H9 (cell line): ENCODE measurements around the gene SF3A1. TPM values are rescaled to one million over a fixed set of nuclear protein-coding genes. Genes with fewer than 3 reads are reported as not detected.

Source experiments
- DNase-seq: peaks from one replicate; pipeline ENCODE4 v3.0.0-alpha.2; 2017
- H2AFZ ChIP-seq: one replicate; pipeline ENCODE4 v1.6.1; 2013; ENCODE audit warnings: mild to moderate bottlenecking, low read length, control low read depth, moderate library complexity
- H2AK5ac ChIP-seq: 2 replicates; pipeline ENCODE4 v1.6.1; 2013; ENCODE audit warnings: low read length, control low read depth, mixed read lengths; ENCODE audit not compliant: insufficient read length
- H2BK120ac ChIP-seq: one replicate; pipeline ENCODE4 v1.6.1; 2013; ENCODE audit warnings: low read depth, mild to moderate bottlenecking, low read length, control low read depth, inconsistent platforms; ENCODE audit not compliant: poor library complexity, severe bottlenecking
- H2BK12ac ChIP-seq: 2 replicates; pipeline ENCODE4 v1.6.1; 2013; ENCODE audit warnings: low read length, control low read depth, mixed read lengths, low read depth; ENCODE audit not compliant: insufficient read length
- H2BK15ac ChIP-seq: 2 replicates; pipeline ENCODE4 v1.6.1; 2013; ENCODE audit warnings: low read depth, low read length, control low read depth
- H2BK20ac ChIP-seq: one replicate; pipeline ENCODE4 v1.6.1; 2013; ENCODE audit warnings: low read depth, mild to moderate bottlenecking, low read length, control low read depth, inconsistent platforms; ENCODE audit not compliant: poor library complexity, severe bottlenecking
- H2BK5ac ChIP-seq: 2 replicates; pipeline ENCODE4 v1.6.1; 2013; ENCODE audit warnings: low read length, control low read depth, mixed read lengths; ENCODE audit not compliant: insufficient read length
- H3K14ac ChIP-seq: 2 replicates; pipeline ENCODE4 v1.6.1; 2013; ENCODE audit warnings: low read length, control low read depth; ENCODE audit not compliant: insufficient read depth
- H3K18ac ChIP-seq: 2 replicates; pipeline ENCODE4 v1.6.1; 2013; ENCODE audit warnings: low read depth, mild to moderate bottlenecking, mixed read lengths, low read length, control low read depth; ENCODE audit not compliant: insufficient read length
- H3K23ac ChIP-seq: 2 replicates; pipeline ENCODE4 v1.6.1; 2013; ENCODE audit warnings: low read length, control low read depth, mixed read lengths, low read depth; ENCODE audit not compliant: insufficient read length
- H3K23me2 ChIP-seq: 2 replicates; pipeline ENCODE4 v1.6.1; 2013; ENCODE audit warnings: low read depth, mild to moderate bottlenecking, mixed read lengths, low read length, control low read depth; ENCODE audit not compliant: insufficient read length, poor library complexity, severe bottlenecking
- H3K27ac ChIP-seq: 2 replicates; pipeline ENCODE4 v1.5.1; 2013; ENCODE audit warnings: low read length, control low read depth, mixed read lengths, low read depth; ENCODE audit not compliant: insufficient read length
- H3K27me3 ChIP-seq: 2 replicates; pipeline ENCODE4 v1.6.1; 2013; ENCODE audit warnings: low read length, control low read depth, inconsistent platforms; ENCODE audit not compliant: insufficient read depth
- H3K4ac ChIP-seq: 2 replicates; pipeline ENCODE4 v1.6.1; 2013; ENCODE audit warnings: low read depth, mild to moderate bottlenecking, control low read depth, inconsistent platforms, low read length, moderate library complexity
- H3K4me1 ChIP-seq: 2 replicates; pipeline ENCODE4 v1.6.1; 2013; ENCODE audit warnings: low read length, control low read depth, inconsistent platforms; ENCODE audit not compliant: insufficient read depth
- H3K4me2 ChIP-seq: 2 replicates; pipeline ENCODE4 v1.6.1; 2013; ENCODE audit warnings: low read length, control low read depth, mixed read lengths; ENCODE audit not compliant: insufficient read length, insufficient read depth
- H3K56ac ChIP-seq: 2 replicates; pipeline ENCODE4 v1.6.1; 2013; ENCODE audit warnings: low read depth, mild to moderate bottlenecking, mixed read lengths, low read length, control low read depth; ENCODE audit not compliant: insufficient read length
- H3K79me1 ChIP-seq: 2 replicates; pipeline ENCODE4 v1.6.1; 2013; ENCODE audit warnings: low read depth, mild to moderate bottlenecking, moderate library complexity, low read length, control low read depth, inconsistent platforms; ENCODE audit not compliant: insufficient read depth, poor library complexity, severe bottlenecking
- H3K79me2 ChIP-seq: 2 replicates; pipeline ENCODE4 v1.6.1; 2013; ENCODE audit warnings: low read length, control low read depth, inconsistent platforms; ENCODE audit not compliant: insufficient read depth
- H3K9ac ChIP-seq: 2 replicates; pipeline ENCODE4 v1.6.1; 2013; ENCODE audit warnings: low read length, control low read depth, mixed read lengths; ENCODE audit not compliant: insufficient read length; ENCODE audit errors: extremely low read depth
- H3K9me3 ChIP-seq: one replicate; pipeline ENCODE4 v1.6.1; 2013; ENCODE audit warnings: low read depth, low read length, inconsistent platforms; ENCODE audit not compliant: control insufficient read depth
- H3T11ph ChIP-seq: one replicate; pipeline ENCODE4 v1.6.1; 2013; ENCODE audit warnings: mild to moderate bottlenecking, low read length, control low read depth, inconsistent platforms
- H4K20me1 ChIP-seq: one replicate; pipeline ENCODE4 v1.6.1; 2013; ENCODE audit not compliant: control insufficient read depth, insufficient read length, insufficient read depth
- H4K5ac ChIP-seq: 2 replicates; pipeline ENCODE4 v1.6.1; 2013; ENCODE audit warnings: low read depth, mild to moderate bottlenecking, mixed read lengths, low read length, control low read depth; ENCODE audit not compliant: insufficient read length
- H4K8ac ChIP-seq: replicated peaks from 2 replicates; pipeline ENCODE4 v1.6.1; 2013; ENCODE audit warnings: low read length, control low read depth, mixed read lengths, low read depth; ENCODE audit not compliant: insufficient read length
- H4K91ac ChIP-seq: 2 replicates; pipeline ENCODE4 v1.6.1; 2013; ENCODE audit warnings: low read depth, mild to moderate bottlenecking, moderate library complexity, mixed read lengths, low read length, control low read depth; ENCODE audit not compliant: insufficient read length
- H3K27ac Mint-ChIP-seq, 3 experiments: 2 replicates in 2 of 3; 3 replicates in 1 of 3; pipeline ENCODE4 v1.8.0; 2020 to 2021; ENCODE audit warnings: mixed read lengths in 3 of 3, mild to moderate bottlenecking in 1 of 3, moderate library complexity in 1 of 3
- H3K27me3 Mint-ChIP-seq: 2 replicates; pipeline ENCODE4 v1.8.0; 2021; ENCODE audit warnings: low read depth, mild to moderate bottlenecking, moderate library complexity, mixed read lengths
- H3K36me3 Mint-ChIP-seq, 3 experiments: 2 replicates in 2 of 3; 3 replicates in 1 of 3; pipeline ENCODE4 v1.8.0; 2020 to 2021; ENCODE audit warnings: low read depth in 3 of 3, mixed read lengths in 3 of 3; ENCODE audit not compliant: insufficient read depth in 1 of 3
- H3K4me1 Mint-ChIP-seq, 2 experiments: 2 replicates each; pipeline ENCODE4 v1.8.0; 2020; ENCODE audit warnings: mixed read lengths in 2 of 2
- H3K4me3 Mint-ChIP-seq, 2 experiments: 2 replicates in 1 of 2; 3 replicates in 1 of 2; pipeline ENCODE4 v1.8.0; 2020 to 2021; ENCODE audit warnings: mild to moderate bottlenecking in 2 of 2, mixed read lengths in 2 of 2, moderate library complexity in 1 of 2
- H3K9me3 Mint-ChIP-seq, 2 experiments: 2 replicates in 1 of 2; 3 replicates in 1 of 2; pipeline ENCODE4 v1.8.0; 2020; ENCODE audit warnings: mild to moderate bottlenecking in 2 of 2, mixed read lengths in 2 of 2, moderate library complexity in 1 of 2
- WGBS: extraction: QIAGEN DNeasy Blood & Tissue Kit; methylation state at CpG from one replicate; pipeline ENCODE4 v1.1.7; 2013; ENCODE audit warnings: missing lambda C conversion rate, low lambda C conversion rate, mixed read lengths; ENCODE audit not compliant: insufficient read length; ENCODE audit errors: extremely low coverage; 5-methylcytosine and 5-hydroxymethylcytosine counted together
- total RNA-seq: library from RNA; stranded (reverse); gene quantifications from 2 replicates; pipeline ENCODE4 v1.2.1, GENCODE V29; 2021
- TF ChIP-seq, protein P1 (sequence below): fragments of 200-600 bp; sonication (generic); conservative IDR thresholded peaks from 3 replicates; pipeline ENCODE4 v1.8.0; 2021; ENCODE audit warnings: antibody characterized with exemption, mild to moderate bottlenecking

The SF3A1 gene
- total RNA-seq, 1 experiment from 2014 or later, result 225 TPM

DNA sequence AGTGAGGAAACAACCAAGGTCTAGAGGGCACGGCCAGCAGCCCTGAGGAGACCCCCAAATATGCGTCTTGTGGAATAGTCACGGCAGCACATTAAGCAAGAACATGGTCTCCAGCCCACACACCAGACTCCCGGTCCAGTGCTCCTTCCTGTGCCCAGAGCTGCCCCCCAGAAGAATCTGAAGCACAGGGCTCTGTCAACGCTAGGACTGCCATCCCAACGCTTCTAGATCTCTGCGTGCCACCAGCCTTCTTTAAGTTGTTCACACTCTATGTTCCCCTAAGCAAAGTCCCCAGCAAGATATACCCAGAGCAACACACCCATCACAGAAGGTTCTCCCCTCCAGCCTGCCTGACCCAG lies 36.6 kb upstream of the SF3A1 start:
- peaks cover 33 to 43% of the 10 kb centered on the region in 2 experiments for H3K4me1 Mint-ChIP-seq
- no peak overlapping the region for H3K27ac ChIP-seq

More for the DNA sequence above, 36.6 kb upstream of the SF3A1 start:
- Histone ChIP-seq H3K4me1 (peaks cover 6% of the 10 kb centered on the region; the same call in 1 of the 2 replicates), H4K20me1 (no peaks in the 10 kb centered on the region), H3T11ph (no peak overlapping the region), H3K23me2 (peaks cover 7% of the 10 kb centered on the region), H2AFZ (no peak overlapping the region), H3K4ac (no peak overlapping the region), H3K4me2 (no peak overlapping the region), H3K27me3 (peaks cover 4% of the 10 kb centered on the region; the same call in 1 of the 2 replicates), H2BK5ac (no peak overlapping the region), H2BK15ac (no peak overlapping the region), H4K91ac (no peak overlapping the region), H3K14ac (no peak overlapping the region), H4K8ac (no peak overlapping the region), H2AK5ac (no peak overlapping the region), H2BK120ac (no peak overlapping the region), H4K5ac (no peak overlapping the region), H2BK12ac (no peak overlapping the region), H3K56ac (no peak overlapping the region), H3K18ac (no peak overlapping the region), H3K9ac (no peak overlapping the region), H3K79me1 (no peaks in the 10 kb centered on the region), H3K79me2 (no peaks in the 10 kb centered on the region), H2BK20ac (no peak overlapping the region), H3K9me3 (no peaks in the 10 kb centered on the region), H3K23ac (no peak overlapping the region)
- peak overlapping the region in 2 of 3 experiments; percentile 16 to 24; a peak in 4 of 7 replicates for H3K27ac Mint-ChIP-seq
- DNase-seq, result no peak
- no CpG with 5 or more reads among the region's 7 CpGs for WGBS
- H3K27me3 Mint-ChIP-seq, result peaks cover 30% of the 10 kb centered on the region
- H3K9me3 Mint-ChIP-seq, result peaks cover 5 to 11% of the 10 kb centered on the region in 2 experiments
- no peak overlapping the region for H3K4me3 Mint-ChIP-seq
- peaks cover 0 to 8% (median 5%) of the 10 kb centered on the region in 3 experiments; a peak in 3 of 7 replicates for H3K36me3 Mint-ChIP-seq
- TF ChIP-seq, protein P1, sequence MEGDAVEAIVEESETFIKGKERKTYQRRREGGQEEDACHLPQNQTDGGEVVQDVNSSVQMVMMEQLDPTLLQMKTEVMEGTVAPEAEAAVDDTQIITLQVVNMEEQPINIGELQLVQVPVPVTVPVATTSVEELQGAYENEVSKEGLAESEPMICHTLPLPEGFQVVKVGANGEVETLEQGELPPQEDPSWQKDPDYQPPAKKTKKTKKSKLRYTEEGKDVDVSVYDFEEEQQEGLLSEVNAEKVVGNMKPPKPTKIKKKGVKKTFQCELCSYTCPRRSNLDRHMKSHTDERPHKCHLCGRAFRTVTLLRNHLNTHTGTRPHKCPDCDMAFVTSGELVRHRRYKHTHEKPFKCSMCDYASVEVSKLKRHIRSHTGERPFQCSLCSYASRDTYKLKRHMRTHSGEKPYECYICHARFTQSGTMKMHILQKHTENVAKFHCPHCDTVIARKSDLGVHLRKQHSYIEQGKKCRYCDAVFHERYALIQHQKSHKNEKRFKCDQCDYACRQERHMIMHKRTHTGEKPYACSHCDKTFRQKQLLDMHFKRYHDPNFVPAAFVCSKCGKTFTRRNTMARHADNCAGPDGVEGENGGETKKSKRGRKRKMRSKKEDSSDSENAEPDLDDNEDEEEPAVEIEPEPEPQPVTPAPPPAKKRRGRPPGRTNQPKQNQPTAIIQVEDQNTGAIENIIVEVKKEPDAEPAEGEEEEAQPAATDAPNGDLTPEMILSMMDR, result no peak
